ENCODE data around the gene SLC30A2. TPM values are rescaled to one million over a fixed set of nuclear protein-coding genes. Genes with fewer than 3 reads are reported as not detected.

Gene SLC30A2
- total RNA-seq, 1 donor from 2014 or later: not detected

DNA sequence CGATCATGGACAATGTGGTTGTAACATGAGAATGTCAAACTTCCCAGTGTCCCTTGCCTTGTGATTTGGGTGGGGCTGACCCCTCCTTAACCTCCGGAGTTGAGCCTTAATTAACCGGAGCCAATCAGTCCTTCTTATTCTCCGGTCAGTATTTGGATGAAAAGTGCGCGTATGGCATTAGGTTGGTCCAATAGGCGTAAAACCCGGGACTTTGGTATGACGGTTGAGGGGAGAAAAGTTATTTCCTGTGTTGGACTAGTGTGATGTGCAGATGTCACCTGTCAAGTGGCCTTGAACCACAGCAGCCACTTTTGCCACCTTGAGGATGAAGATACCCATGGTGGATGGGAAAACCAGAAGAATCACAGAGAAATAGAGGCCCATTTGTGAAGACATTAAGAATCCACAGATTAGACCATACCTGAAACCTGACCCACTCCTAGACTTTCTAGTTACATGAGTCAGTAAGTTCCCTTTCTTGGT is 53.2 kb downstream of the SLC30A2 start:
- Mint-ChIP-seq H3K4me1 (ENCODE audit: unreplicated experiment) (peaks cover 8% of the 10 kb centered on the region), H3K27ac (ENCODE audit: unreplicated experiment) (no peak overlapping the region)

DNA sequence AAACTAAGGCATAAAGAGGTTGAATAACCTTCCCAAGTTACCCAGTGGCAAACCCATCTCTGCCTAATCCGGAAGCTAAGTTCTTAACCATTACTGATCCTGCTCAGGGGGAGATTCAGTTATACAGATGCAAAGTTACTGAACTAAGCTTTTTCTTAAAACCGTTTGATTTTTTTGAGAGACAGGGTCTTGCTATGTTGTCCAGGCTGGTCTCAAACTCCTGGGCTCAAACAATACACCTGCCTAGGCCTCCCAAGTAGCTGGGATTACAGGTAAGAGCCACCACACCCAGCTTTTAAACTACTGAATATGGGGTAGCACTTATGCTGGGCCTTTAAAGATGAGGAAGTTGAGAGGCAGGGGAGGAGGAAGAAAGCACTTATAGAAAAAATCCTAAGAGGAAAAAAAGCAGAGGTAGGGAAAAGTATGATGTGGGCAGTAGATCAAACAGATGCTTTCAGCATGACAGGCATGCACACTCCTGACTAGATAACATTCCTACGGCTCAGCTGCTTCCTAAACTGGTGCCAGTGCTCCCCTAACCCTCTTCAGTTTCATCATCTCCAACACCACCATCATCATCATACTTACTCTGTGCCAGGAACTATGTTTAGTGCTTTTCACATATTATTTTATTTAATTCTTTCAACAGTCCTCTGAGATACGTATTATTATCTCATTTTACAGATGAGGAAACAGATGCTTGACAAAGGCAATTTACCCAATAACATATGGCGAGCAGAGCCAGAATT is 53.8 kb downstream of the SLC30A2 start:
- TF ChIP-seq, protein P1, sequence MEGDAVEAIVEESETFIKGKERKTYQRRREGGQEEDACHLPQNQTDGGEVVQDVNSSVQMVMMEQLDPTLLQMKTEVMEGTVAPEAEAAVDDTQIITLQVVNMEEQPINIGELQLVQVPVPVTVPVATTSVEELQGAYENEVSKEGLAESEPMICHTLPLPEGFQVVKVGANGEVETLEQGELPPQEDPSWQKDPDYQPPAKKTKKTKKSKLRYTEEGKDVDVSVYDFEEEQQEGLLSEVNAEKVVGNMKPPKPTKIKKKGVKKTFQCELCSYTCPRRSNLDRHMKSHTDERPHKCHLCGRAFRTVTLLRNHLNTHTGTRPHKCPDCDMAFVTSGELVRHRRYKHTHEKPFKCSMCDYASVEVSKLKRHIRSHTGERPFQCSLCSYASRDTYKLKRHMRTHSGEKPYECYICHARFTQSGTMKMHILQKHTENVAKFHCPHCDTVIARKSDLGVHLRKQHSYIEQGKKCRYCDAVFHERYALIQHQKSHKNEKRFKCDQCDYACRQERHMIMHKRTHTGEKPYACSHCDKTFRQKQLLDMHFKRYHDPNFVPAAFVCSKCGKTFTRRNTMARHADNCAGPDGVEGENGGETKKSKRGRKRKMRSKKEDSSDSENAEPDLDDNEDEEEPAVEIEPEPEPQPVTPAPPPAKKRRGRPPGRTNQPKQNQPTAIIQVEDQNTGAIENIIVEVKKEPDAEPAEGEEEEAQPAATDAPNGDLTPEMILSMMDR (IDR thresholded peaks at IDR 0.05): no peak
- no peak for DNase-seq (ENCODE audit: extremely low spot score, unreplicated experiment)
- H3K36me3 Mint-ChIP-seq (ENCODE audit: unreplicated experiment): peaks cover 7% of the 10 kb centered on the region
- H3K9me3 Mint-ChIP-seq (ENCODE audit: unreplicated experiment): no peaks in the 10 kb centered on the region
- H3K27ac Mint-ChIP-seq (ENCODE audit: unreplicated experiment): no peak overlapping the region
- H3K4me3 Mint-ChIP-seq (ENCODE audit: unreplicated experiment): no peak overlapping the region
- peaks cover 4% of the 10 kb centered on the region for H3K4me1 Mint-ChIP-seq (ENCODE audit: unreplicated experiment)
- no peaks in the 10 kb centered on the region for H3K27me3 Mint-ChIP-seq (ENCODE audit: unreplicated experiment)

More for the DNA sequence above, 53.2 kb downstream of the SLC30A2 start:
- H3K27me3 Mint-ChIP-seq (ENCODE audit: unreplicated experiment): no peaks in the 10 kb centered on the region
- H3K9me3 Mint-ChIP-seq (ENCODE audit: unreplicated experiment): no peaks in the 10 kb centered on the region
- DNase-seq (ENCODE audit: extremely low spot score, unreplicated experiment): no peak
- TF ChIP-seq, protein P1 (IDR thresholded peaks at IDR 0.05): no peak
- H3K4me3 Mint-ChIP-seq (ENCODE audit: unreplicated experiment): no peak overlapping the region
- H3K36me3 Mint-ChIP-seq (ENCODE audit: unreplicated experiment): peaks cover 2% of the 10 kb centered on the region

DNA sequence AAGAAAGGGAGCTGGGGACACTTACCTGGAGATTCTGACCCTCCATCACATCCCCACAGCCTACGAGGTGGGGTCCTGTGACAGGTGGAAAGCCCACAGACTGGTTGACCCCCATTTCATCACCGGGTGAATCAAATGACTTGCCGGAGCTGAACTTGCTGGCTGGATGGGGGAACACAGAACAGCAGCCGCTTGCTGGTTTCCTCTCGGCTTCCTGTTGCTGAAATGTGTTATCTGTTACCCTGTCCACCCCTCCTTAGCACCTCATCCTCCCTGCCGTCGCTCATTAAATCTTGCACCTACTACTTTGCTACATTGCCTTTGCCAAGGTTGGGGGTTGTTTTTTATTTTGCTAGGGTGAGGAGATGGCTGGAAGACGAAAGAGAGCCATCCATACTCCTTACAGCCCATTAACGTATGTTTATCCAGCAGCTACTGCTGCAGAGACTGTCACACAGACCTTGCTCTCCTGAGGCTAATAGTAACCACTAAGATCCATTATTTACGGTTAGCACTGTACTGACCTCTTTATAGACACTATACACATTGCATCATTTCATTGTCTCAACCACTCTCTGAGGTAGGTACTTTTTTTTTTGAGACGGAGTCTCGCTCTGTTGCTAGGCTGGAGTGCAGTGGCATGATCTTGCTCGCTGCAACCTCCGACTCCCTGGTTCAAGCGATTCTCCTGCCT is 55.1 kb downstream of the SLC30A2 start:
- no peaks in the 10 kb centered on the region for H3K9me3 Mint-ChIP-seq (ENCODE audit: unreplicated experiment)
- no peaks in the 10 kb centered on the region for H3K27me3 Mint-ChIP-seq (ENCODE audit: unreplicated experiment)
- no peak for DNase-seq (ENCODE audit: extremely low spot score, unreplicated experiment)
- H3K4me1 Mint-ChIP-seq (ENCODE audit: unreplicated experiment): no peaks in the 10 kb centered on the region
- H3K36me3 Mint-ChIP-seq (ENCODE audit: unreplicated experiment): peaks cover 10% of the 10 kb centered on the region
- TF ChIP-seq, protein P1 (IDR thresholded peaks at IDR 0.05): no peak
- no peak overlapping the region for H3K4me3 Mint-ChIP-seq (ENCODE audit: unreplicated experiment)
- no peak overlapping the region for H3K27ac Mint-ChIP-seq (ENCODE audit: unreplicated experiment)

DNA sequence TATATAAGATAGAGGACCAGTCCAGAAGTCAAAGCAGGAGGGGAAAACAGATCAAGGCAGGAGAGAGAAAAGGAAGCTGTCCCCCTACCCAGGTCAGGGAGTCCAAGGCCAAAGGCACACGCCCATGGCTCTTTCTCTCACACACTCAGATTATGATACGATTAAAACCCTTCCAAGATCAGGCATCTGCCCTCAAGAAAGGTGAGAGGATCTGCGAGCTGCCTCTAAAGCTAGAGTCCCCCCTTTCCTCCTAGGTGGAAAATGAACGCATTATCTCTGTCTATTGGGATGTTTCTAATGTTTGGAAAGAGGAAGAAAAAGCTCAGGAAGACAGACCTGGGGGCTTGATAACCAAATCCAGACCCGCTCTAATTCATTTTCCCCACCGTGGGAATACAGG is 55.7 kb downstream of the SLC30A2 start:
- TF ChIP-seq, protein P1 (IDR thresholded peaks at IDR 0.05): no peak
- DNase-seq (ENCODE audit: extremely low spot score, unreplicated experiment): no peak
- no peaks in the 10 kb centered on the region for H3K4me1 Mint-ChIP-seq (ENCODE audit: unreplicated experiment)
- no peaks in the 10 kb centered on the region for H3K27me3 Mint-ChIP-seq (ENCODE audit: unreplicated experiment)
- no peak overlapping the region for H3K4me3 Mint-ChIP-seq (ENCODE audit: unreplicated experiment)
- no peak overlapping the region for H3K27ac Mint-ChIP-seq (ENCODE audit: unreplicated experiment)
- H3K9me3 Mint-ChIP-seq (ENCODE audit: unreplicated experiment): no peaks in the 10 kb centered on the region
- peaks cover 15% of the 10 kb centered on the region for H3K36me3 Mint-ChIP-seq (ENCODE audit: unreplicated experiment)

All from osteocyte (in vitro differentiated cells).